ENCODE data around the gene DNM1. TPM values are rescaled to one million over a fixed set of nuclear protein-coding genes. Genes with fewer than 3 reads are reported as not detected.
A peak's percentile ranks its signal among the peaks of the same experiment; 100 is the strongest.
"Not testable (repeated sequence)": the region's sequence is repeated elsewhere in the genome, so short reads cannot be mapped to it uniquely, and the experiment has no call there.

Gene DNM1
- total RNA-seq, 1 experiment from 2014 or later = 5.0 TPM

DNA sequence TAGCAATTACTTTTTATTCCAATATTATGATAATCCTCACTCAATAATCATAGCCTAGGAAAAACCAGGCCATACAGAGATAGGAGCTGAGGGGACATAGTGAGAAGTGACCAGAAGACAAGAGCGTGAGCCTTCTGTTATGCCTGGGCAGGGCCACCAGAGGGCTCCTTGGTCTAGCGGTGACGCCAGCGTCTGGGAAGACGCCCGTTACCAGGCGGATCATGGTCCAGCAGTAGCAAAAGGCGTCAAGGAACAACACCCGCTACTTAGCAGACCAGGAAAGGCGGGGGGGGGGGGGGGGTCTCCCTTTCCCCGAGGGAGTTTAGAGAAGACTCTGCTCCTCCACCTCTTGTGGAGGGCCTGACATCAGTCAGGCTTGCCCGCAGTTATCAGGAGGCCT, 21.7 kb upstream of the DNM1 start:
- not testable (repeated sequence) for H4K20me1 ChIP-seq (ENCODE audit: insufficient read depth, low read depth, low read length); H3K9ac ChIP-seq (ENCODE audit: low read length); H3K9me2 ChIP-seq (replicated peaks; ENCODE audit: insufficient read depth, low read length); DNase-seq; H3K79me2 ChIP-seq (ENCODE audit: low read length); H3K27me3 ChIP-seq (ENCODE audit: low read length); H3K4me1 ChIP-seq (ENCODE audit: low read length); H2AFZ ChIP-seq (ENCODE audit: low read length); H3K4me2 ChIP-seq (ENCODE audit: low read depth, low read length, poor library complexity, severe bottlenecking); H3K4me3 ChIP-seq (ENCODE audit: low read length); H3K9me3 ChIP-seq (ENCODE audit: low read length); H3K27ac ChIP-seq (ENCODE audit: low read length)
- peaks cover 36% of the 10 kb centered on the region for H3K36me3 ChIP-seq (ENCODE audit: insufficient read depth, low read length)

DNA sequence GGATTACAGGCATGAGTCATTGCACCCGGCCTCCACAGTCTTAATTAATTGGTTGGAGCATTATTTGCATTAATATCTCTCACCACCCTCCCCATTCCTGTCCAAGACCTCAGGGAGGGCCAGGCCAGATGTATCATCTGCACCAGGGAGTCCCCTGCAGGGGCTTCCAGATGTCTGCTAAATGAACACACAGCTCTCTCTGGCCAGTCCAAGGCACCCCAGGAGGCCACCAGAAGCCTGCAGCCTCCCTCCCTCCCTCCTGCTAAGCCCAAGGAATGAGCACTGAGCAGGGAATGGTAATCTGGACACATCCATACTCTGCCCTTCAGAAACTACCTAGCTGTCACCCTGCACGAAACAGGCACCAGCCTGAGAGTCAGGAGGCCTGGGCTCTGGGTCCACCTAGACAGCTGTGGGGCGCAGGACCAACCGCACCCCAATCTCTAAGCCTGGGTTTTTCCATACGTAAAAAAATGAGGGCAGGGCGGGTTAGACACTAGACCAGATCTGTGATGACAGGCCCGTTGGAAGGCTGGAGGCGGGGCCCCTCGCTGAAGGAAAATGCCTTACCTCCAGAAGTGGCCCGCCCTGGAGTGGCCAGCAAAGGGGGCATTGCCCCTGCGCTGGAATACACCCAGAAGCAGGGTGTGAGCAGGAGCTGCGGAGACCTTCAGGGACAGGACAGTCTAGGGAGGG, 20.1 kb upstream of the DNM1 start:
- no peak overlapping the region for H3K9ac ChIP-seq (ENCODE audit: low read length)
- no peaks in the 10 kb centered on the region for H3K9me2 ChIP-seq (replicated peaks; ENCODE audit: insufficient read depth, low read length)
- no peak overlapping the region for H3K4me3 ChIP-seq (ENCODE audit: low read length)
- H3K27ac ChIP-seq (ENCODE audit: low read length) = no peak overlapping the region
- no peaks in the 10 kb centered on the region for H3K27me3 ChIP-seq (ENCODE audit: low read length)
- no peak for DNase-seq
- H3K9me3 ChIP-seq (ENCODE audit: low read length) = no peaks in the 10 kb centered on the region
- peaks cover under 1% of the 10 kb centered on the region; the same call in 1 of the 2 replicates for H3K4me1 ChIP-seq (ENCODE audit: low read length)
- H3K4me2 ChIP-seq (ENCODE audit: low read depth, low read length, poor library complexity, severe bottlenecking) = no peak overlapping the region
- H3K36me3 ChIP-seq (ENCODE audit: insufficient read depth, low read length) = peaks cover 43% of the 10 kb centered on the region
- no peak overlapping the region for H2AFZ ChIP-seq (ENCODE audit: low read length)
- no peaks in the 10 kb centered on the region for H4K20me1 ChIP-seq (ENCODE audit: insufficient read depth, low read depth, low read length)
- H3K79me2 ChIP-seq (ENCODE audit: low read length) = peaks cover under 1% of the 10 kb centered on the region; the same call in 1 of the 2 replicates

DNA sequence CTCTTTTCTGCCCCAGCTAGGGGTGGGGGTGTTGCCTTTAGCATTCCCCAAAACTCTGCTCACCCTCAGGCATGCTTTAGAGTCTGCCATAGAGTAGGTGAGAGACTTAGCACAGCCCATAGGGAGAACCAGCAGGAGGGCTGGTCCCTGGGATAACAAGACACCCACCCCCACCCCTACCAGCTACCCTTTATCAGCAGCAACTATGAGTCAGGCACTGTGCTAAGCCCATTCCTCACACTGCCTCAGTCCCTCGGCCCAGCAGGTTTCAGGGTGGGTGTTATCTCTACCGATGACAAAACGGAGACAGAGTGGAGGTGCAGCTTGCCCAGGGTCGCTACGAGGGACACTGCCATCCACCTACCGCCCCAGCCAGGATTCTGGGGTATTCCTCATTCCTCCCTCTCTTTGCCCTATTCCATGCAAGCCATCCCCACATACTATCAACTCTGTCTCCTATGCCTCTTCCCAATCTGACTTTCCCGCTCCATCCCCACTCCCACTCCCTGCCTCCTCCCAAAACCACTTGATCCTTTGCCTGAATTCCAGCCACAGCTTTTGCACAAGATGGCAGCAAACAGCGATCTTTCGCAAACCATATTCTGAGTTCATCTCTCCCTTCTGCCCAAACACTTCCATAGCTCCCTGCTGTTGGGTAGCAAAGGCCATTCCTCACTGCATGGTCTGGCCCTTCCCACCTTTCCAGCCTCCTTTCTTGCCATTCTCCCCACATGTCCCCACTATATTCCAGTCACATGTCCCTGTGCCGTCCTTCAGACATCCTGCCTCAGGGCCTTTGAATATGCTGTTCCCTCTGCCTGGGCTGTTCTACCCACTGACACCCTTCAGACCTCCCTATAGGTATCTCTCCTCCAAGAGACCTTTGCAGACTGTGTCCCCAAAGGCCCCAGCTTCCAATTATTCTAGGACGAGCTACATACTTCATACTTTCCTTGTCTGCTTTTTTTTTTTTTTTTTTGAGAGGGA, 16.9 kb upstream of the DNM1 start:
- Histone ChIP-seq H2AFZ (ENCODE audit: low read length) (no peak overlapping the region), H3K4me1 (ENCODE audit: low read length) (peaks cover 14% of the 10 kb centered on the region), H3K9me2 (replicated peaks; ENCODE audit: insufficient read depth, low read length) (no peaks in the 10 kb centered on the region), H3K4me2 (ENCODE audit: low read depth, low read length, poor library complexity, severe bottlenecking) (no peak overlapping the region), H4K20me1 (ENCODE audit: insufficient read depth, low read depth, low read length) (no peaks in the 10 kb centered on the region), H3K36me3 (ENCODE audit: insufficient read depth, low read length) (peaks cover 33% of the 10 kb centered on the region), H3K9me3 (ENCODE audit: low read length) (no peaks in the 10 kb centered on the region), H3K9ac (ENCODE audit: low read length) (no peak overlapping the region), H3K79me2 (ENCODE audit: low read length) (peaks cover 12% of the 10 kb centered on the region), H3K27me3 (ENCODE audit: low read length) (no peaks in the 10 kb centered on the region), H3K4me3 (ENCODE audit: low read length) (no peak overlapping the region), H3K27ac (ENCODE audit: low read length) (no peak overlapping the region)
- no peak for DNase-seq

DNA sequence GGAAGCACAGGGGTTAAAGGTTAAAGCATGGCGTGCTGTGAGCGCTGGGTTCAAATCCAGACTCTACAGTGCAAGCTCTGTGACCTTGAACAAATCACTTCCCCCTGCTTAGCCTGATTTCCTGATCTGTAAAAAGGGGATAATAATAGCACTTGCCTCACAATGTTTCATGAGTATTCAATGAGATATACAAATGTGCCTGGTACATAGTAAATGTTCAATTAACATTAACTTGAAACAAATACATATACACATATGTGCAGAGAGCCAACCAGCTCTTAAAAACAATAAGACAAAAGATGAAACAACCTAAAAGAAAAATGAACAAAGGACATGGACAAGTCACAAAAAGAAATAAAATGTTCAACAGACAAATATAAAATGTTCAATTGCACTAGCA, 15.8 kb upstream of the DNM1 start:
- H3K9me3 ChIP-seq (ENCODE audit: low read length) = no peaks in the 10 kb centered on the region
- no peaks in the 10 kb centered on the region for H3K9me2 ChIP-seq (replicated peaks; ENCODE audit: insufficient read depth, low read length)
- no peak overlapping the region for H2AFZ ChIP-seq (ENCODE audit: low read length)
- DNase-seq = no peak
- H3K4me3 ChIP-seq (ENCODE audit: low read length) = no peak overlapping the region
- no peak overlapping the region for H3K4me2 ChIP-seq (ENCODE audit: low read depth, low read length, poor library complexity, severe bottlenecking)
- no peak overlapping the region for H3K9ac ChIP-seq (ENCODE audit: low read length)
- H3K27ac ChIP-seq (ENCODE audit: low read length) = no peak overlapping the region
- peaks cover 22% of the 10 kb centered on the region for H3K4me1 ChIP-seq (ENCODE audit: low read length)
- H3K27me3 ChIP-seq (ENCODE audit: low read length) = no peaks in the 10 kb centered on the region
- peaks cover 32% of the 10 kb centered on the region for H3K36me3 ChIP-seq (ENCODE audit: insufficient read depth, low read length)
- H4K20me1 ChIP-seq (ENCODE audit: insufficient read depth, low read depth, low read length) = no peaks in the 10 kb centered on the region
- H3K79me2 ChIP-seq (ENCODE audit: low read length) = peaks cover 12% of the 10 kb centered on the region

DNA sequence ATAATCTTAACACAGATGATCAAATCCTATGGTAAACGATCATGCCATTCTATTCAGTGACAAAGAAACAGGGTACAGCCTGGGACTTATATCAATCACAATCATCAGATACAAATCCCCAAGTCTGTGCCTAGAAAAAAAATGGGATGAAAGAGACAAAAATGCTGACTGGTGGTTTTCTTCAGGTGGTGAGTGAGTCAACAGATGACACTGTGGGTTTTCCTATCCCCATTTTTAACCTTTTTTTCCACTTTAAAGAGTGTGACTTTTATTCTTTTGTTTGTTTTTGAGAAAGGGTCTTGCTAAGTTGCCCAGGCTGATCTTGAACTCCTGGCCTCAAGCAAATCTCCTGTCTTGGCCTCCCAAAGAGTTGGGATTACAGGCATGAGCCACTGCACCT, 15.0 kb upstream of the DNM1 start:
- peaks cover 22% of the 10 kb centered on the region for H3K4me1 ChIP-seq (ENCODE audit: low read length)

DNA sequence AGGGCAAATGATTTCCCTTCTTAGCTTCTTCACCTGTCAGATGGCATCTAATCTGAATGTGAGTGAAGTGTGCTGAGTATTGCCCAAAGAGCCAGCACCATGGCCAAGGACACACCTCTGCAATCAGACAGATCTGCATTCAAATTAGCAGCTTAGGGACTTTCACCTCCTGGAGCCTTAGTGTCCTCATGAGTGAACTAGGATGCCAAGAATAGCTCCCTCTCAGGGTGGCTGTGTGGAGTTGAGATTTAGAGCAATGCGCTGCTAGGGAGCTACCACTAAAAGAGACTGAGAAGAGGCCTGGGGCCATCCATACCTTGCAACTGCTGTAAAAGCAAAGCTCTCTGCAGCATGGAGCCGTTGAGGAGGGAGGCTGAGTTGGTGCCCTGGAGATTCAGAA, 13.2 kb upstream of the DNM1 start:
- H3K79me2 ChIP-seq (ENCODE audit: low read length) = peaks cover 12% of the 10 kb centered on the region
- peaks cover 20% of the 10 kb centered on the region; the same call in 1 of the 2 replicates for H3K36me3 ChIP-seq (ENCODE audit: insufficient read depth, low read length)
- H3K27ac ChIP-seq (ENCODE audit: low read length) = peak overlapping the region; percentile 72
- H2AFZ ChIP-seq (ENCODE audit: low read length) = no peak overlapping the region
- no peaks in the 10 kb centered on the region for H3K27me3 ChIP-seq (ENCODE audit: low read length)
- H3K4me1 ChIP-seq (ENCODE audit: low read length) = peaks cover 22% of the 10 kb centered on the region
- H3K9ac ChIP-seq (ENCODE audit: low read length) = peak overlapping the region; percentile 86
- peak overlapping the region; percentile 84 for H3K4me2 ChIP-seq (ENCODE audit: low read depth, low read length, poor library complexity, severe bottlenecking)
- peak; percentile 77 for DNase-seq
- H3K9me2 ChIP-seq (replicated peaks; ENCODE audit: insufficient read depth, low read length) = no peaks in the 10 kb centered on the region
- H3K9me3 ChIP-seq (ENCODE audit: low read length) = no peaks in the 10 kb centered on the region
- no peaks in the 10 kb centered on the region for H4K20me1 ChIP-seq (ENCODE audit: insufficient read depth, low read depth, low read length)
- H3K4me3 ChIP-seq (ENCODE audit: low read length) = peak overlapping the region; percentile 85

More for the DNA sequence above, 15.0 kb upstream of the DNM1 start:
- Histone ChIP-seq H4K20me1 (ENCODE audit: insufficient read depth, low read depth, low read length) (no peaks in the 10 kb centered on the region), H3K27me3 (ENCODE audit: low read length) (no peaks in the 10 kb centered on the region), H3K9me3 (ENCODE audit: low read length) (no peaks in the 10 kb centered on the region), H2AFZ (ENCODE audit: low read length) (no peak overlapping the region), H3K4me3 (ENCODE audit: low read length) (no peak overlapping the region), H3K9ac (ENCODE audit: low read length) (no peak overlapping the region), H3K79me2 (ENCODE audit: low read length) (peaks cover 12% of the 10 kb centered on the region), H3K27ac (ENCODE audit: low read length) (no peak overlapping the region), H3K9me2 (replicated peaks; ENCODE audit: insufficient read depth, low read length) (no peaks in the 10 kb centered on the region), H3K4me2 (ENCODE audit: low read depth, low read length, poor library complexity, severe bottlenecking) (no peak overlapping the region), H3K36me3 (ENCODE audit: insufficient read depth, low read length) (peaks cover 23% of the 10 kb centered on the region)
- DNase-seq = no peak

DNA sequence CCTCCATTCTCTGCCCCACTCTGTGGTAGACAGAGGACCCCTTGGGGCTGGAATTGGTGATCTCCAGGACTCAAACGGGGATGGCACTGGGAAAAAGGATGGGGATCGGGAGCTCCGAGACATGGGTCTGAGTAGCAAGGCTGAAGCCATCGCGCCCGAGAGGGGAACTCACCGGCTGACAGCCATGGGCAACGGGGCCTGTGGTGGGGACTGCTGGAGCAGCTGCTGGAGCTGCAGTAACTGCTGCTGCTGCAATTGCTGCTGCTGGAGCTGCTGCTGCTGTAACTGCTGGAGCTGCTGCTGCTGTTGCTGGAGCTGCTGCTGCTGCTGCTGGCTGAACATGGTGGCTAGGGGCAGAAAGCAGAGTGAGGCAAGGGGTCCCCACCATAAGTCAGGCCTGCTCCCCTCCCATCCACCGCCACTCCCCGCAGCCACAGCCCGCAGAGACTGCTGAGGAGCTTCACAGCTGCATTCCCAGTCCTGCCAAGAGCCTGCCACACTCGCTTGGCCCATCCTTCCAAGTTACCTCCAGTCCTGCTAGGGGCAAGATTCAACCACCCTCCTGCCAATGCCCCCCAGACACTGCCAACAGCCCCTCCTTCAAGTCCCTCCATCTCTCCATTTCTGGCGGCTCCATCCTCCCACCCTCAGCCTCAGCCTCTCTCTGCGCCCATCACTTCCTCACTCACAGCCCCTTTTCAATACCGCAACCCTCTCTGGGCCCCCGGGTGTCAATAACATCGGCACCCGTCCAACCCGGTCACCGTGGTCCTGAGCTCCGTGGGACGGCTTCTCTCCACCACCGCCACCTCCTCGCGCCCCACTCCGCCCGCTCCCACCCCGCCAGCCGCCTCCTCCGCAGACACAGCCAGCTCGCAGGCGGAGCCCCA, 12.4 kb upstream of the DNM1 start:
- Histone ChIP-seq H3K36me3 (ENCODE audit: insufficient read depth, low read length) (peaks cover 15% of the 10 kb centered on the region; the same call in 1 of the 2 replicates), H4K20me1 (ENCODE audit: insufficient read depth, low read depth, low read length) (no peaks in the 10 kb centered on the region)

More for the DNA sequence above, 12.4 kb upstream of the DNM1 start:
- no peaks in the 10 kb centered on the region for H3K27me3 ChIP-seq (ENCODE audit: low read length)
- peak; percentile 66 for DNase-seq
- H3K27ac ChIP-seq (ENCODE audit: low read length) = peak overlapping the region; percentile 72
- H3K4me2 ChIP-seq (ENCODE audit: low read depth, low read length, poor library complexity, severe bottlenecking) = peak overlapping the region; percentile 84
- peaks cover 12% of the 10 kb centered on the region for H3K79me2 ChIP-seq (ENCODE audit: low read length)
- peak overlapping the region; percentile 85 for H3K4me3 ChIP-seq (ENCODE audit: low read length)
- peaks cover 22% of the 10 kb centered on the region for H3K4me1 ChIP-seq (ENCODE audit: low read length)
- peak overlapping the region; percentile 93 for H2AFZ ChIP-seq (ENCODE audit: low read length)
- no peaks in the 10 kb centered on the region for H3K9me3 ChIP-seq (ENCODE audit: low read length)
- H3K9ac ChIP-seq (ENCODE audit: low read length) = peak overlapping the region; percentile 86
- no peaks in the 10 kb centered on the region for H3K9me2 ChIP-seq (replicated peaks; ENCODE audit: insufficient read depth, low read length)

All from Karpas-422 (cell line).